Karpas-422 (cell line): ENCODE measurements around the gene VPS39. TPM values are rescaled to one million over a fixed set of nuclear protein-coding genes. Genes with fewer than 3 reads are reported as not detected.

Source experiments
- DNase-seq: peaks from one replicate; pipeline ENCODE4 v3.0.0-alpha.2; 2015
- H2AFZ ChIP-seq: fragments of 200-600 bp; sonication (generic); 2 replicates; pipeline ENCODE4 v1.6.1; 2014; ENCODE audit warnings: antibody characterized with exemption, low read length, mixed read lengths
- H3K27ac ChIP-seq: fragments of 200-600 bp; sonication (generic); 2 replicates; pipeline ENCODE4 v1.5.1; 2014; ENCODE audit warnings: mild to moderate bottlenecking, low read length, moderate library complexity
- H3K27me3 ChIP-seq: fragments of 200-600 bp; sonication (generic); 2 replicates; pipeline ENCODE4 v1.6.1; 2014; ENCODE audit warnings: low read length, mixed read lengths
- H3K36me3 ChIP-seq: fragments of 200-600 bp; sonication (generic); 2 replicates; pipeline ENCODE4 v1.6.1; 2014; ENCODE audit warnings: low read length, mixed read lengths; ENCODE audit not compliant: insufficient read depth
- H3K4me1 ChIP-seq: fragments of 200-600 bp; sonication (generic); 2 replicates; pipeline ENCODE4 v1.6.1; 2014; ENCODE audit warnings: mild to moderate bottlenecking, low read length, mixed read lengths
- H3K4me2 ChIP-seq: fragments of 200-600 bp; sonication (generic); 2 replicates; pipeline ENCODE4 v1.6.1; 2014; ENCODE audit warnings: low read length, low read depth, mild to moderate bottlenecking; ENCODE audit not compliant: poor library complexity, severe bottlenecking
- H3K4me3 ChIP-seq: fragments of 200-600 bp; sonication (generic); 2 replicates; pipeline ENCODE4 v1.5.1; 2014; ENCODE audit warnings: mild to moderate bottlenecking, antibody characterized with exemption, low read length, mixed read lengths
- H3K79me2 ChIP-seq: fragments of 200-600 bp; sonication (generic); 2 replicates; pipeline ENCODE4 v1.6.1; 2014; ENCODE audit warnings: mild to moderate bottlenecking, low read length, mixed read lengths
- H3K9ac ChIP-seq: fragments of 200-600 bp; sonication (generic); 2 replicates; pipeline ENCODE4 v1.6.0; 2014; ENCODE audit warnings: low read length
- H3K9me2 ChIP-seq: fragments of 200-600 bp; sonication (generic), shearing (Covaris generic); replicated peaks from 2 replicates; pipeline ENCODE4 v1.6.0; 2014; ENCODE audit warnings: mild to moderate bottlenecking, low read length, moderate library complexity; ENCODE audit not compliant: insufficient read depth
- H3K9me3 ChIP-seq: fragments of 300-700, 200-600 bp; sonication (generic); 2 replicates; pipeline ENCODE4 v1.6.1; 2014; ENCODE audit warnings: low read length, mixed read lengths
- H4K20me1 ChIP-seq: fragments of 200-600 bp; sonication (generic); 2 replicates; pipeline ENCODE4 v1.6.1; 2014; ENCODE audit warnings: mild to moderate bottlenecking, antibody characterized with exemption, low read length, low read depth; ENCODE audit not compliant: insufficient read depth
- total RNA-seq: library from RNA; depleted of rRNA; stranded (reverse); fragments of >200 nt; shearing (Covaris generic); gene quantifications from 2 replicates; pipeline ENCODE4 v1.2.3, GENCODE V29; 2014; ENCODE audit warnings: low replicate concordance

VPS39 gene
- total RNA-seq, 1 experiment from 2014 or later, result 99.4 TPM

DNA sequence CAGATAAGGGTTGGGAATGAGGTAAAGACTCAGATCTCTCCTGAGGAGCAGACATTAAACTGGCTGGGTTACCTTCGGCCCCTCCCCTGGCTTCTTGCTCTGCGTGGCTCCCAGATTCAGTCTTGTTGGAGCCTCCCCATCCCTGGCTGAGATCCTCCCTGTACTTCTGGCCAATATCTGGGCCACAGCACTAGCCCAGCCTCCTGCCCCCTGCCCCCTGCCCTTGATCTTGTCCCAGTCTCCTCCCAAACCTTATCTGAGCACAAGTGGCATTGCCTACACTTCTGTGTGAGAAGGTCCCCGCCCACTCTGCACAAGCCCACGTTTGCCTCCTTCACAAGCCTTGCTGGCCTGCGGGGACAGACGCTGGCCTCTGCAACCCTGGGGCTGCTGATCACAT, 68.5 kb downstream of the VPS39 start:
- H2AFZ ChIP-seq, result no peak overlapping the region

DNA sequence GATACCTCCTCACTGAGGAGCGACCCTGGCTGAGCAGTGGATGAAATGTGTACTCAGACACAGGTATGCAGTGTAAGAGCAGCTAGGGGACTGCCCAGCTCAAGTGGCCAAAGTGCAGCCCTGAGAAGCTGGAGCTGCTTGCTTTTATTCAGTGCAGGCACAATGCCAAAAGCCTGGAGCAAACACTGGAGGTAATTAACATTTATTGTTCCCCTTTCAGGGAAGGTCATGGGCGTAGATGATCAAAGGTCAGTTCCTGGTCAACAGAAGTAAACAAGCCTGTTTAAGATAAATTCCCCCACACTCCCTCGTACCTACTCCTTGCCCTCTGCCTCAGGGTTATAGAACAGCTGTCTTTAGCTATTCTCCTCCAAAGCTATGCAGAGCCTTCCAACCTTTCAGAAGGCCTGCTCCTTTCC, 69.1 kb downstream of the VPS39 start:
- Histone ChIP-seq H3K9me3 (no peaks in the 10 kb centered on the region), H3K9ac (no peak overlapping the region), H3K4me3 (no peak overlapping the region), H2AFZ (no peak overlapping the region), H4K20me1 (no peaks in the 10 kb centered on the region), H3K79me2 (no peaks in the 10 kb centered on the region), H3K4me1 (peaks cover 4% of the 10 kb centered on the region), H3K4me2 (no peak overlapping the region), H3K27ac (no peak overlapping the region), H3K9me2 (no peaks in the 10 kb centered on the region), H3K36me3 (no peaks in the 10 kb centered on the region), H3K27me3 (no peaks in the 10 kb centered on the region)
- no peak for DNase-seq

More for the DNA sequence above, 68.5 kb downstream of the VPS39 start:
- H3K27ac ChIP-seq, result no peak overlapping the region
- H3K9me3 ChIP-seq, result no peaks in the 10 kb centered on the region
- H3K27me3 ChIP-seq, result no peaks in the 10 kb centered on the region
- no peaks in the 10 kb centered on the region for H4K20me1 ChIP-seq
- no peak for DNase-seq
- H3K4me2 ChIP-seq, result no peak overlapping the region
- H3K36me3 ChIP-seq, result no peaks in the 10 kb centered on the region
- no peak overlapping the region for H3K9ac ChIP-seq
- no peaks in the 10 kb centered on the region for H3K9me2 ChIP-seq
- no peaks in the 10 kb centered on the region for H3K79me2 ChIP-seq
- H3K4me3 ChIP-seq, result no peak overlapping the region
- no peaks in the 10 kb centered on the region for H3K4me1 ChIP-seq

- Histone ChIP-seq H3K9ac (no peak overlapping the region), H2AFZ (no peak overlapping the region), H3K27me3 (no peaks in the 10 kb centered on the region), H3K9me3 (no peaks in the 10 kb centered on the region), H3K4me1 (peaks cover 9% of the 10 kb centered on the region), H3K4me3 (no peak overlapping the region), H4K20me1 (no peaks in the 10 kb centered on the region), H3K79me2 (no peaks in the 10 kb centered on the region), H3K27ac (no peak overlapping the region), H3K36me3 (no peaks in the 10 kb centered on the region), H3K9me2 (no peaks in the 10 kb centered on the region), H3K4me2 (no peak overlapping the region)
- DNase-seq, result no peak
Observed at GRCh38 chr15:42138411-42138810, 69.7 kb downstream of the VPS39 start.

DNA sequence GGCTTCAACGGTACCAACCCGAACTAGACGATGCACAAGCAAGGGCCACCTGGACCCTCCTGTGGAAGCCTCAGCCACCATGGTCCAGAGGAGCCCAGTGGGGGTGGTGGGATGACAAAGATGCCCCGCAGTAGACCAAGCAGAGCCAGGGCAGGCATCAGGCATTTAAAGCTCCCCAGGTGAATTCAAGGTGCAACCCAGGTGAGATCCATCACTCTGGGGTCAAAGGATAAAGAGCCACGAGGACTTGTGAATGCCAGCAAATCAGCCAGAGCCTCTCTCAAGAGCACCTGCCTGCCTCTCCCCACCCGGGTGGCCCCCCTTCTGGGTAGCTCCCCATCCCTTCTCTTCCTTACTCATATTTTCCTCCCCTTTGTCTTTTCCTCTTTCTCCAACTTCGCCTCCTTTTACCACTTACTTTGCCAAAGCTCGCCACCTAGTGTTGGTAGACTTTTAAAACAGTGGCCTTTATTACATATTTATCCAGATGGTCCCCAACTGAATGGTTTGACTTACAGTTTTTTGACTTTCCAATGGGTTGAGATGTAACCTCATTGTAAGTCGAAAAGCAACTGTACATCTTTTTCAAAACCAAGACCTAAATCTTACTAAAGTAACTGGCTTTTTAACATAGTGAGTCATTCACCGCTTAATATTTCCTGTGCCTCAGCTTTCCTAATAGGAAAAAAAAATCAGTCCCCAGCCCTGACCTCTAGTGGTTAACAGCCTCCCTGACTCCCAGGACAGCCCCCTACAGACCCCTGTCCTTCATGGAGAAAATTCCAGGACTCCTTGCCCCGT, 70.4 kb downstream of the VPS39 start:
- DNase-seq, result peak; percentile 74
- Histone ChIP-seq H3K4me3 (no peak overlapping the region), H2AFZ (no peak overlapping the region)

GRCh38 chr15:42136513-42136912, 71.6 kb downstream of the VPS39 start:
- H3K9me3 ChIP-seq, result no peaks in the 10 kb centered on the region
- H3K27me3 ChIP-seq, result no peaks in the 10 kb centered on the region
- H3K4me3 ChIP-seq, result no peak overlapping the region
- no peak overlapping the region for H3K9ac ChIP-seq
- DNase-seq, result no peak
- peaks cover 23% of the 10 kb centered on the region for H3K4me1 ChIP-seq
- no peak overlapping the region for H3K4me2 ChIP-seq
- H3K27ac ChIP-seq, result no peak overlapping the region
- H2AFZ ChIP-seq, result no peak overlapping the region
- no peaks in the 10 kb centered on the region for H4K20me1 ChIP-seq
- H3K9me2 ChIP-seq, result no peaks in the 10 kb centered on the region
- H3K36me3 ChIP-seq, result no peaks in the 10 kb centered on the region
- H3K79me2 ChIP-seq, result no peaks in the 10 kb centered on the region

More for the DNA sequence above, 70.4 kb downstream of the VPS39 start:
- no peak overlapping the region for H3K4me2 ChIP-seq
- peaks cover 14% of the 10 kb centered on the region for H3K4me1 ChIP-seq
- H3K27me3 ChIP-seq, result no peaks in the 10 kb centered on the region
- no peaks in the 10 kb centered on the region for H3K36me3 ChIP-seq
- H3K79me2 ChIP-seq, result no peaks in the 10 kb centered on the region
- no peaks in the 10 kb centered on the region for H4K20me1 ChIP-seq
- no peaks in the 10 kb centered on the region for H3K9me3 ChIP-seq
- H3K9me2 ChIP-seq, result no peaks in the 10 kb centered on the region
- H3K27ac ChIP-seq, result no peak overlapping the region
- no peak overlapping the region for H3K9ac ChIP-seq

DNA sequence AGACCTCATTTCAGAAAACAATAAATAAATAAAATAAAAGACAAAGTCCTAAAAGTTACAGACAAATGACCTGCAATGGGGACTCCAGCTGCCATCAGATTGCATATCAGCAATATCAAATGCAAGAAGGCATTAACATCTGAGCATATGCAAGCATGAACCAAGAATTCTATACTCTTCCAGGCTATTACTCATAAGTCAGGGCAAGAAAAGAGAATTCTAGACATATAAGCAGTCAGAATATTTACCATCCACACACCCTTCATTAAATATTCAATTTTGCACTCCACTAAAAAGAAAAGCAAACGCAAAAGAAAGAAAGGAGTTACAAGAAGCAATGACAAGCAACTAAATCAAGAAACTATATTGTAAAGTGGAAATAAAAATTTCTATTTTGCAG, 72.8 kb downstream of the VPS39 start:
- H3K4me1 ChIP-seq, result peaks cover 23% of the 10 kb centered on the region
- no peaks in the 10 kb centered on the region for H3K27me3 ChIP-seq
- no peaks in the 10 kb centered on the region for H3K9me3 ChIP-seq
- H3K79me2 ChIP-seq, result no peaks in the 10 kb centered on the region
- DNase-seq, result no peak
- no peaks in the 10 kb centered on the region for H4K20me1 ChIP-seq
- no peaks in the 10 kb centered on the region for H3K36me3 ChIP-seq
- no peaks in the 10 kb centered on the region for H3K9me2 ChIP-seq
- no peak overlapping the region for H3K4me2 ChIP-seq
- no peak overlapping the region for H2AFZ ChIP-seq
- no peak overlapping the region for H3K4me3 ChIP-seq
- no peak overlapping the region for H3K27ac ChIP-seq
- H3K9ac ChIP-seq, result no peak overlapping the region

GRCh38 chr15:42134617-42135245, 73.4 kb downstream of the VPS39 start:
- H3K79me2 ChIP-seq, result no peaks in the 10 kb centered on the region
- no peak overlapping the region for H2AFZ ChIP-seq
- no peaks in the 10 kb centered on the region for H3K9me3 ChIP-seq
- no peak overlapping the region for H3K27ac ChIP-seq
- peaks cover 23% of the 10 kb centered on the region for H3K4me1 ChIP-seq
- no peak overlapping the region for H3K4me2 ChIP-seq
- no peak overlapping the region for H3K4me3 ChIP-seq
- no peaks in the 10 kb centered on the region for H4K20me1 ChIP-seq
- H3K27me3 ChIP-seq, result no peaks in the 10 kb centered on the region
- H3K9me2 ChIP-seq, result no peaks in the 10 kb centered on the region
- H3K9ac ChIP-seq, result no peak overlapping the region
- no peak for DNase-seq
- no peaks in the 10 kb centered on the region for H3K36me3 ChIP-seq

DNA sequence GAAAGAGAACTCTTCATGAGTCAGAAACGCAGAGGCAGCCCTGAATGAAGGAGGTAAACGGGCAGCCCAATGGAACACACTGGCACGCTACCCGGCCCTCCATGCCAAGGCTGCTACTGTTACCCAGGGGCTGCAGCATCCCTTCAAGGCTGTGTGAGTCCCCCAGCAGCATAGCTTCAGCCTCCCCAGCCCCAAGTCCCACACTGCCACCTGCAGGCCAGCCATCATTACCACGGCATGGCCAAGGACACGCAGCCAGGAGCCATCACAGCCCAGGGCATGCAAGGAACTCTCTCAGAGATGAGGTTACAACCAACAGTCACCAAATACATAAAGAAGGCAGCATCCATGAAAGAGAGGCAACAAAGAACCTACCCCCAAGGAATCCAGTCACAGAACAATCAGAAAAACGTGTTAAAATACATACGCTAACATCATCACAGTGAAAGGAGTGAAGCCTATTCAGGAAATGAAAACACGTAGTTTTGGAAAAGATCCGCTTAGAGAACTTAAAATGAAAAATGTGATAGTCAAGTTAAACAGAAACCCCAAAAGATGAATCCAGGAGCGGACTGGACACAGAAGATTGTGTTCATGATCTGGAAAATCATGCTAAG, 74.1 kb downstream of the VPS39 start:
- Histone ChIP-seq H2AFZ (peak overlapping the region; percentile 79; the same call in 1 of the 2 replicates), H4K20me1 (no peaks in the 10 kb centered on the region), H3K79me2 (no peaks in the 10 kb centered on the region), H3K4me2 (no peak overlapping the region), H3K4me3 (no peak overlapping the region), H3K27me3 (no peaks in the 10 kb centered on the region), H3K36me3 (no peaks in the 10 kb centered on the region), H3K4me1 (peaks cover 23% of the 10 kb centered on the region), H3K9ac (peak overlapping the region; percentile 43), H3K9me3 (no peaks in the 10 kb centered on the region), H3K27ac (no peak overlapping the region), H3K9me2 (no peaks in the 10 kb centered on the region)
- DNase-seq, result peak; percentile 94
